ENCODE measurements around the gene AFF3.

Gene AFF3

DNA sequence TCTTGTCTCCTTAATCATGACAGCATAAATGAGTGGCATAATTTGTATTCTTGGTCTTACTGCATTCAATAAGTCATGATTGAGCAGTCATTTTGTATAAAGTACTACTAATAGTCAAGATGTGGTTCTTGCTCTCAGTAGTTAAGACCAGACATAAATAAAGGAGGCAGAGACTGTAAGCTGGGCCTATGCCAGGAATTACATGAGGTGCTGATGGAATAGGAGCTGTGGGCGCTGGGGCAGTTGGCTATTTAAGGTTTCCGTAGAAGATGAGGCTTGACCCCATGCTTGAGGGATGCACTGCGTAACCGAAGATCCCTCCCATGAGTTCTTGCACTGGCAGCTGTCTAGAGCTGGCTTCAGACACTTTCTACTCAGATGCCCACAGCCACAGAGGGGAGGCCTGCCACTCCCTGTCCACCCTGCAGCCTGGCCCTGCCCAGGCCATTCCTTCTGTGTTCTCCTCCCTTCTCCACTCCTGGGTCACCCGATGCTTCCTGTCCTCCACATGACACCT is 501.7 kb downstream of the AFF3 start:
- DNase-seq (ENCODE audit: low read depth), result no peak
- no peak overlapping the region for H3K4me3 ChIP-seq (ENCODE audit: low read depth, low read length)
- TF ChIP-seq CTCF (conservative IDR thresholded peaks at IDR 0.05; ENCODE audit: low read depth, low read length), result no peak

DNA sequence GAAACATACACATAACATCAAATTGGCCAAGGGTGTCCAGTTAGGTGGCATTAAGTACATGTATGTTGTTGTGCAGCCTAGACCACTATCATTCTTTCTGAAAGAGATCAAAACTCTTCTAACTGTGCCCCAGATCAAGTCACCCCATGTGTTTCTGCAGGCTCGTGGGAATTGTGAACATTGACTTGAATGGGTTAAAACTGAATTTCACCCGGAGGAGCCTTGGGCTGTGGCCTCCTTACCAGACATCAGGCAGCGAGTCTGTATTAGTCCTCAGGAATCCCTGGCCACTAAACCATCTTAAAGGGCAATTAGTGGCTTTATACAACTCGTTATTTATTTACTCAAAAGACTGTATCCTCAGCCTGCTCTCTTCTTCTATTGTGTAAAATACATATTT is 503.6 kb downstream of the AFF3 start:
- no peak for DNase-seq (ENCODE audit: low read depth)
- H3K4me3 ChIP-seq (ENCODE audit: low read depth, low read length), result no peak overlapping the region
- TF ChIP-seq CTCF (conservative IDR thresholded peaks at IDR 0.05; ENCODE audit: low read depth, low read length), result no peak

DNA sequence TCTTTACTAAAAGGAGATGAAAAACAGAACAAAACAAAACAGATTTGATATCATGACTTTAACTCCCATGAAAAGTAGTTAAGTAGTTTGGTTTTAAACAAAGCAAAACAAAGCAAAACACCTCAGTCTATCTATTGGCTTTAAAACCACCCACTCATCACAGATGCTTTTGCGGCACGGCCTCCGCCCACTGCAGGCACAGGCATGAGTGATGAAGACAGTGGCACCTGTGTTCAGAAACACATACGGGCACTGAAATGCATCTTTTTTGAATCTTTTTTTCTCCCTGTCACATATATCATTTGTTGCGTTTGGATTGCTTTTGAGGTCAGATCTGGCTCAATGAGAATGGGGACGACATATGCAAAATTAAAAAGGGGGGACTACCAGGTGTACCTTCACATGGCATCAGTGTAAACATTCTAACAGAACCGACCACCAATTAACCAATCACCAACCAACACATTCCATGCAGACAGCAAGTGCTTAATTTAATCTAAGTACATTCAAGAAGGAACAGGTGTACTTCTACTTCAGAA is 505.2 kb downstream of the AFF3 start:
- no peak for TF ChIP-seq CTCF (conservative IDR thresholded peaks at IDR 0.05; ENCODE audit: low read depth, low read length)
- no peak overlapping the region for H3K4me3 ChIP-seq (ENCODE audit: low read depth, low read length)
- DNase-seq (ENCODE audit: low read depth), result no peak

DNA sequence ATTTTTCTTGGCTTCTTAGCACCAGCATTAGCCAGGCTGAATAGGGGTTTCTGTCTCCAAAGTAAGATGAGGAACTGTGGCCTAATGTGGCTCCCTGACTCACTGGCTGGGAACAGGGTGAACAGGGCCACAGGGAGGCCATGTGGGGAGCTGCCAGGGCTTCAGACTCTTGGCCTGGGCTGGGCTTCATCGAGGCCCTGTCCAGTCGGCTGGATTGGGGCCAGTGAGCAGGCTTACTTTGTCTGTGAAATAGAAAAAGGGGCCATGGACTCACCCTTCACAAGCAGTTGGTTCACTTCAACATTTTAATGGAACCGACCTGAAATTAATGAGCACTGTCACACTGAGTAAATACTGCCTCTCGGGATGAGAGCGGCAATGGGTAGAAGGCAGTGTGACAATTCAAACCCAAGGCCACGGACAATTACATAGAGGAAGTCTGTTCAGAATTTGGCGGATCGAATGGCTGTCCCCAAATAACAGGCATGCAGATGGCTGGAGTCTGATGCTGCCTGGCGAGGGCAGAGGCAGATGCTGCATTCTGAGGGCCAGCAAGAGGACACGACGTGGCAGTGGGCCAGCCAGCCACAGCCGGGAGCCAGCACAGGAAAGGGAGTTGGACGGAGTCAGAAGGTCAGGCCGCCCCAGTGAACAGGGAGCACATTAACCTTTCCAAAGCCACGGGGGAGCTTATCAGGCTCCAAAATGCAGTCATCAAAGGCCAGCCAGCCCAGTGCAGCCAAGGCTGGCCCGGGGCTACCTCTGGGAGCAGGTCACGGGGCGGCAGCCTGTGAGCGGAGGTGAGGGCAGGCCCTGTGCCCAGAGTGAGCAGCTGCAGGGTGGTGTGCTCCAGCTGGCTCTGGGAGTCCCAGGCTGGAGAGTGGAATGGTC is 506.0 kb downstream of the AFF3 start:
- no peak for DNase-seq (ENCODE audit: low read depth)
- no peak for TF ChIP-seq CTCF (conservative IDR thresholded peaks at IDR 0.05; ENCODE audit: low read depth, low read length)
- H3K4me3 ChIP-seq (ENCODE audit: low read depth, low read length), result no peak overlapping the region

DNA sequence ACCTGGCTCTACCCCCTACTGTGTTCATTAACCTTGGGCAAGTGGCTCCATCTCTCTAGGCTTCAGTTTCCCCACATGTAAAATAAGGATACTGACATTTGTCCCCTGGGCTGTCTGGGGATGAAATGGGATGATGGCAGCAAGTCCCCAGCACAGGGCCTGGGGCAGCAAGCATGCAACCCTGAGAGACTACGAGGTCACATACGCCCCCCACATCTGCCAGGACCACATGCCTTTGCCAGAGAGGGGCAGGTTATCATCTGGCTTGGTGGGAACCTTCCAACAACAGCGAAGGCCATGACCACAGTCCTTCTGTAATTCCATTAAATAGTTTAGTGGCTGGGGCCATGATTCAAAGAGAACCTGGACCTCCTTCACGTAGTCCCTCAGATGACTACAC is 506.7 kb downstream of the AFF3 start:
- TF ChIP-seq CTCF (conservative IDR thresholded peaks at IDR 0.05; ENCODE audit: low read depth, low read length), result no peak
- no peak overlapping the region for H3K4me3 ChIP-seq (ENCODE audit: low read depth, low read length)
- no peak for DNase-seq (ENCODE audit: low read depth)

DNA sequence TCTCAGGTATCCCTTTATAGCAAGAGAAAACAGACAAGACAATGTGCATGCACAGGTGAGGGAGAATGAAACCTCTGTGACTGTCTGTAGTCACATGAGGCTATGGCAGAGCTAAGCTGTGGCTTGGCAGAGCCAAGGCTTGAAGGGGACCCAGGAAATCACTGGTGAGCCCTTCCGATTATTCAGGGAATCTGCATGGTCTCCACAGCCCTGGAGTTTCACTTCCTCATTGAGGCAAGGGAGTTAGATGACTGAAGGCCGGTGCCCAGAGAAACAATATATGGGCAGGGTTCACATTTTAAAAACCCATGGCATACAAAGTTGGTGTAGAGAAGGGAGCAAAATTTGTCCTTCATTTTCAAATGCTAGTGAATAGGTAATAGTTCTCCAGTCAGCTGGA is 508.2 kb downstream of the AFF3 start:
- DNase-seq (ENCODE audit: low read depth), result no peak
- TF ChIP-seq CTCF (conservative IDR thresholded peaks at IDR 0.05; ENCODE audit: low read depth, low read length), result no peak
- H3K4me3 ChIP-seq (ENCODE audit: low read depth, low read length), result no peak overlapping the region

Data from choroid plexus epithelial cell (primary cell).